ENCODE measurements around the gene C16orf74. TPM values are rescaled to one million over a fixed set of nuclear protein-coding genes. Genes with fewer than 3 reads are reported as not detected.

Gene C16orf74
- total RNA-seq, 4 donors from 2014 or later, result 11.0 to 13.0 (median 11.4) TPM

- H3K4me3 ChIP-seq, result no peak overlapping the region
- H3K9me3 ChIP-seq, result no peaks in the 10 kb centered on the region
- no peak for DNase-seq (ENCODE audit: low spot score in 2 of 2)
- 67% methylated on average over 9 of the region's 9 CpGs for WGBS
- no peaks in the 10 kb centered on the region for H3K27me3 ChIP-seq
- peaks cover 26% of the 10 kb centered on the region for H3K4me1 ChIP-seq
- peaks cover 4% of the 10 kb centered on the region for H3K36me3 ChIP-seq
- no peak overlapping the region for H3K27ac ChIP-seq
- TF ChIP-seq POLR2AphosphoS5 (IDR thresholded peaks at IDR 0.05), result no peak
- no peak for TF ChIP-seq CTCF (IDR thresholded peaks at IDR 0.05)
- no peak for TF ChIP-seq EP300 (IDR thresholded peaks at IDR 0.05)
- TF ChIP-seq POLR2A (IDR thresholded peaks at IDR 0.05), result no peak
Measured at GRCh38 chr16:85712801-85713200, 38.1 kb downstream of the C16orf74 start.

- peaks cover 20% of the 10 kb centered on the region for H3K4me1 ChIP-seq
- peaks cover 4% of the 10 kb centered on the region for H3K36me3 ChIP-seq
- H3K27ac ChIP-seq, result no peak overlapping the region
- H3K4me3 ChIP-seq, result no peak overlapping the region
- no peak for TF ChIP-seq POLR2A (IDR thresholded peaks at IDR 0.05)
- TF ChIP-seq POLR2AphosphoS5 (IDR thresholded peaks at IDR 0.05), result no peak
- TF ChIP-seq EP300 (IDR thresholded peaks at IDR 0.05), result no peak
- TF ChIP-seq CTCF (IDR thresholded peaks at IDR 0.05), result no peak
- no peaks in the 10 kb centered on the region for H3K27me3 ChIP-seq
- no peak for DNase-seq (ENCODE audit: low spot score in 2 of 2)
- WGBS, result 88% methylated on average over 4 of the region's 6 CpGs
- H3K9me3 ChIP-seq, result no peaks in the 10 kb centered on the region
Measured at GRCh38 chr16:85711982-85712587, 38.8 kb downstream of the C16orf74 start.

- H3K9me3 ChIP-seq, result no peaks in the 10 kb centered on the region
- WGBS, result 94% methylated on average over 9 of the region's 9 CpGs
- TF ChIP-seq EP300 (IDR thresholded peaks at IDR 0.05), result no peak
- no peak for TF ChIP-seq CTCF (IDR thresholded peaks at IDR 0.05)
- no peak for TF ChIP-seq POLR2AphosphoS5 (IDR thresholded peaks at IDR 0.05)
- TF ChIP-seq POLR2A (IDR thresholded peaks at IDR 0.05), result no peak
- no peaks in the 10 kb centered on the region for H3K27me3 ChIP-seq
- H3K4me3 ChIP-seq, result no peak overlapping the region
- H3K4me1 ChIP-seq, result peaks cover 7% of the 10 kb centered on the region
- DNase-seq (ENCODE audit: low spot score in 2 of 2), result no peak
- peaks cover 4% of the 10 kb centered on the region for H3K36me3 ChIP-seq
- H3K27ac ChIP-seq, result no peak overlapping the region
Measured at GRCh38 chr16:85710732-85711131, 40.2 kb downstream of the C16orf74 start.

GRCh38 chr16:85709766-85710585 lies 40.9 kb downstream of the C16orf74 start:
- no peak overlapping the region for H3K4me3 ChIP-seq

More at GRCh38 chr16:85709766-85710585, 40.9 kb downstream of the C16orf74 start:
- H3K9me3 ChIP-seq, result no peaks in the 10 kb centered on the region
- no peaks in the 10 kb centered on the region for H3K4me1 ChIP-seq
- H3K36me3 ChIP-seq, result peaks cover 4% of the 10 kb centered on the region
- no peak for TF ChIP-seq POLR2A (IDR thresholded peaks at IDR 0.05)
- no peak for TF ChIP-seq POLR2AphosphoS5 (IDR thresholded peaks at IDR 0.05)
- TF ChIP-seq CTCF (IDR thresholded peaks at IDR 0.05), result no peak
- no peak for TF ChIP-seq EP300 (IDR thresholded peaks at IDR 0.05)
- DNase-seq (ENCODE audit: low spot score in 2 of 2), result no peak
- no peak overlapping the region for H3K27ac ChIP-seq
- H3K27me3 ChIP-seq, result no peaks in the 10 kb centered on the region
- 90% methylated on average over 14 of the region's 53 CpGs for WGBS
